ENCODE measurements around the gene STK25.

GRCh38 chr2:241511091-241511741 lies 2.8 kb upstream of the STK25 start:
- TF ChIP-seq MYC (IDR thresholded peaks at IDR 0.05; ENCODE audit: borderline replicate concordance, low read length) (no peak), CTCF (IDR thresholded peaks at IDR 0.05) (no peak), REST (IDR thresholded peaks at IDR 0.05) (no peak), USF2 (IDR thresholded peaks at IDR 0.05) (no peak), HMGXB4 (CRISPR knock-in tag; IDR thresholded peaks at IDR 0.05; ENCODE audit: borderline replicate concordance) (no peak), BHLHE40 (IDR thresholded peaks at IDR 0.05; ENCODE audit: low read depth, low read length) (no peak), ELK1 (IDR thresholded peaks at IDR 0.05; ENCODE audit: low read depth, low read length) (no peak), TFCP2L1 (CRISPR knock-in tag; IDR thresholded peaks at IDR 0.05) (no peak), SMC3 (IDR thresholded peaks at IDR 0.05) (no peak)

Data from A549 (cell line).